HCT116 (cell line): ENCODE results near the gene ICAM2.

Experiments
- CEBPB ChIP-seq: IDR thresholded peaks from 2 replicates; pipeline ENCODE4 v1.6.1; 2012; ENCODE audit warnings: low read depth
- EZH2 ChIP-seq: fragments of 200-600 bp; sonication (generic); IDR thresholded peaks from 2 replicates; pipeline ENCODE4 v1.6.1; 2017; ENCODE audit warnings: antibody characterized with exemption, mixed run types
- EZH2phosphoT487 ChIP-seq: fragments of 200-600 bp; IDR thresholded peaks from 2 replicates; pipeline ENCODE4 v1.6.1; 2018; ENCODE audit warnings: antibody characterized with exemption, borderline replicate concordance
- JUND ChIP-seq: IDR thresholded peaks from 2 replicates; pipeline ENCODE4 v1.6.1; 2012
- POLR2A ChIP-seq: IDR thresholded peaks from 2 replicates; pipeline ENCODE4 v1.7.0; 2011; ENCODE audit warnings: borderline replicate concordance; ENCODE audit not compliant: insufficient read depth, insufficient read length; ENCODE audit errors: extremely low read depth
- POLR2AphosphoS5 ChIP-seq: IDR thresholded peaks from 2 replicates; pipeline ENCODE4 v1.6.1; 2011; ENCODE audit warnings: mild to moderate bottlenecking, low read depth, low read length, moderate library complexity
- SP1 ChIP-seq: IDR thresholded peaks from 2 replicates; pipeline ENCODE4 v1.6.1; 2012; ENCODE audit warnings: low read depth
- ZFX ChIP-seq: fragments of 450-650 bp; IDR thresholded peaks from 2 replicates; pipeline ENCODE4 v1.6.1; 2017
- ZNF274 ChIP-seq: fragments of 200-500 bp; sonication (Bioruptor generic); IDR thresholded peaks from 2 replicates; pipeline ENCODE4 v1.6.1; 2014; ENCODE audit warnings: mild to moderate bottlenecking, low read depth, low read length, inconsistent platforms
- TF ChIP-seq, protein P1 (sequence below), 3 experiments: fragments of 200-600 bp in 1 of 3; sonication (generic) in 1 of 3; IDR thresholded peaks in 2 of 3; conservative IDR thresholded peaks in 1 of 3; 2 replicates each; pipeline ENCODE4 v1.5.1; 2012 to 2017; ENCODE audit warnings: low read depth in 2 of 3, low read length in 2 of 3, antibody characterized with exemption in 1 of 3, borderline replicate concordance in 1 of 3, control low read depth in 1 of 3, mild to moderate bottlenecking in 1 of 3, mixed read lengths in 1 of 3, mixed run types in 1 of 3, moderate library complexity in 1 of 3; ENCODE audit not compliant: insufficient read depth in 1 of 3
- TF ChIP-seq, protein P2 (sequence below): IDR thresholded peaks from 2 replicates; pipeline ENCODE4 v1.6.1; 2012
- TF ChIP-seq, protein P3 (sequence below): IDR thresholded peaks from 2 replicates; pipeline ENCODE4 v1.6.1; 2012; ENCODE audit warnings: low read depth

DNA sequence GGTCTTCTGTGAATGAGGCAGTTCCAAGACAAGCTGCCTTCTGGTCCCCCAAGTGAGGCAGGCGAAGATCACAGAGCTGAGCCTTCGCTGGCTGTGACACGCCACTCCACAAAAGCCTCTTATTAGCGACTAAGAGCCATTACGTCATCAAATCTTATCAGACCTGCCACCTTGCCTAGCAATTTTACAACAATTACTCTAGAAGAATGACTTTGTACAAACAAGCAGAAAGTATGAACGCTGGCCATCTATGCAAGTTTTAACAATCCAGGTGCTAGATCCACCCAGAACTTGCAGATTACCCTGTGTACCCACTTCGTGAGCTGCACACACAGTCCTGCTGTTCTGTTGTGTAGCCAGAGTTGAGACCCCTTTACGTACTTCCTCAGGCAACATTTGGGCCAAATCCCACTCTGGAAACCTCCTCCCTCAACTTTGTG lies 3.8 kb upstream of the ICAM2 start:
- TF ChIP-seq POLR2AphosphoS5 (no peak), ZNF274 (no peak), JUND (no peak), ZFX (no peak), CEBPB (no peak), SP1 (no peak), POLR2A (no peak), EZH2phosphoT487 (no peak), EZH2 (no peak)
- TF ChIP-seq, protein P1, sequence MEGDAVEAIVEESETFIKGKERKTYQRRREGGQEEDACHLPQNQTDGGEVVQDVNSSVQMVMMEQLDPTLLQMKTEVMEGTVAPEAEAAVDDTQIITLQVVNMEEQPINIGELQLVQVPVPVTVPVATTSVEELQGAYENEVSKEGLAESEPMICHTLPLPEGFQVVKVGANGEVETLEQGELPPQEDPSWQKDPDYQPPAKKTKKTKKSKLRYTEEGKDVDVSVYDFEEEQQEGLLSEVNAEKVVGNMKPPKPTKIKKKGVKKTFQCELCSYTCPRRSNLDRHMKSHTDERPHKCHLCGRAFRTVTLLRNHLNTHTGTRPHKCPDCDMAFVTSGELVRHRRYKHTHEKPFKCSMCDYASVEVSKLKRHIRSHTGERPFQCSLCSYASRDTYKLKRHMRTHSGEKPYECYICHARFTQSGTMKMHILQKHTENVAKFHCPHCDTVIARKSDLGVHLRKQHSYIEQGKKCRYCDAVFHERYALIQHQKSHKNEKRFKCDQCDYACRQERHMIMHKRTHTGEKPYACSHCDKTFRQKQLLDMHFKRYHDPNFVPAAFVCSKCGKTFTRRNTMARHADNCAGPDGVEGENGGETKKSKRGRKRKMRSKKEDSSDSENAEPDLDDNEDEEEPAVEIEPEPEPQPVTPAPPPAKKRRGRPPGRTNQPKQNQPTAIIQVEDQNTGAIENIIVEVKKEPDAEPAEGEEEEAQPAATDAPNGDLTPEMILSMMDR (IDR thresholded peaks at IDR 0.05 in 2 of 3, conservative IDR thresholded peaks at IDR 0.05 in 1 of 3; ENCODE audit: borderline replicate concordance in 1 of 3, insufficient read depth in 1 of 3, low read depth in 2 of 3, low read length in 2 of 3) = no peak
- TF ChIP-seq, protein P2, sequence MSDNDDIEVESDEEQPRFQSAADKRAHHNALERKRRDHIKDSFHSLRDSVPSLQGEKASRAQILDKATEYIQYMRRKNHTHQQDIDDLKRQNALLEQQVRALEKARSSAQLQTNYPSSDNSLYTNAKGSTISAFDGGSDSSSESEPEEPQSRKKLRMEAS = no peak
- TF ChIP-seq, protein P3, sequence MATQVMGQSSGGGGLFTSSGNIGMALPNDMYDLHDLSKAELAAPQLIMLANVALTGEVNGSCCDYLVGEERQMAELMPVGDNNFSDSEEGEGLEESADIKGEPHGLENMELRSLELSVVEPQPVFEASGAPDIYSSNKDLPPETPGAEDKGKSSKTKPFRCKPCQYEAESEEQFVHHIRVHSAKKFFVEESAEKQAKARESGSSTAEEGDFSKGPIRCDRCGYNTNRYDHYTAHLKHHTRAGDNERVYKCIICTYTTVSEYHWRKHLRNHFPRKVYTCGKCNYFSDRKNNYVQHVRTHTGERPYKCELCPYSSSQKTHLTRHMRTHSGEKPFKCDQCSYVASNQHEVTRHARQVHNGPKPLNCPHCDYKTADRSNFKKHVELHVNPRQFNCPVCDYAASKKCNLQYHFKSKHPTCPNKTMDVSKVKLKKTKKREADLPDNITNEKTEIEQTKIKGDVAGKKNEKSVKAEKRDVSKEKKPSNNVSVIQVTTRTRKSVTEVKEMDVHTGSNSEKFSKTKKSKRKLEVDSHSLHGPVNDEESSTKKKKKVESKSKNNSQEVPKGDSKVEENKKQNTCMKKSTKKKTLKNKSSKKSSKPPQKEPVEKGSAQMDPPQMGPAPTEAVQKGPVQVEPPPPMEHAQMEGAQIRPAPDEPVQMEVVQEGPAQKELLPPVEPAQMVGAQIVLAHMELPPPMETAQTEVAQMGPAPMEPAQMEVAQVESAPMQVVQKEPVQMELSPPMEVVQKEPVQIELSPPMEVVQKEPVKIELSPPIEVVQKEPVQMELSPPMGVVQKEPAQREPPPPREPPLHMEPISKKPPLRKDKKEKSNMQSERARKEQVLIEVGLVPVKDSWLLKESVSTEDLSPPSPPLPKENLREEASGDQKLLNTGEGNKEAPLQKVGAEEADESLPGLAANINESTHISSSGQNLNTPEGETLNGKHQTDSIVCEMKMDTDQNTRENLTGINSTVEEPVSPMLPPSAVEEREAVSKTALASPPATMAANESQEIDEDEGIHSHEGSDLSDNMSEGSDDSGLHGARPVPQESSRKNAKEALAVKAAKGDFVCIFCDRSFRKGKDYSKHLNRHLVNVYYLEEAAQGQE = no peak
